Brain microvascular endothelial cell (primary cell): ENCODE results near the gene CACHD1.
"Not testable (repeated sequence)": the region's sequence is repeated elsewhere in the genome, so short reads cannot be mapped to it uniquely, and the experiment has no call there.

Experiments used
- DNase-seq: peaks from one replicate; pipeline ENCODE4 v3.0.0-alpha.2; 2020
- H3K27ac ChIP-seq: fragments of 250-450 bp; sonication (Bioruptor Pico); 2 replicates; pipeline ENCODE4 v1.5.1; 2020; ENCODE audit warnings: mild to moderate bottlenecking, moderate library complexity
- H3K27me3 ChIP-seq: fragments of 250-450 bp; sonication (Bioruptor Pico); replicated peaks from 2 replicates; pipeline ENCODE4 v1.5.1; 2020; ENCODE audit warnings: mild to moderate bottlenecking
- H3K36me3 ChIP-seq: fragments of 250-450 bp; sonication (Bioruptor Pico); replicated peaks from 2 replicates; pipeline ENCODE4 v1.5.1; 2020; ENCODE audit warnings: mild to moderate bottlenecking
- H3K4me3 ChIP-seq: 2 replicates; pipeline ENCODE4 v1.5.1; 2011; ENCODE audit warnings: low read depth, mild to moderate bottlenecking, control low read depth, low read length, moderate library complexity
- in situ Hi-C: cut with HindIII; loops from 2 replicates; pipeline ENCODE4 v1.10.0; 2017; ENCODE audit warnings: low sequenced_read_pairs, low pct_ligation_motif_present
- TF ChIP-seq, protein P1 (sequence below): IDR thresholded peaks from 2 replicates; pipeline ENCODE4 v1.5.1; 2011; ENCODE audit warnings: low read depth, mild to moderate bottlenecking, moderate library complexity, low read length, control low read depth, inconsistent platforms; ENCODE audit errors: missing control alignments

CACHD1 gene

DNA sequence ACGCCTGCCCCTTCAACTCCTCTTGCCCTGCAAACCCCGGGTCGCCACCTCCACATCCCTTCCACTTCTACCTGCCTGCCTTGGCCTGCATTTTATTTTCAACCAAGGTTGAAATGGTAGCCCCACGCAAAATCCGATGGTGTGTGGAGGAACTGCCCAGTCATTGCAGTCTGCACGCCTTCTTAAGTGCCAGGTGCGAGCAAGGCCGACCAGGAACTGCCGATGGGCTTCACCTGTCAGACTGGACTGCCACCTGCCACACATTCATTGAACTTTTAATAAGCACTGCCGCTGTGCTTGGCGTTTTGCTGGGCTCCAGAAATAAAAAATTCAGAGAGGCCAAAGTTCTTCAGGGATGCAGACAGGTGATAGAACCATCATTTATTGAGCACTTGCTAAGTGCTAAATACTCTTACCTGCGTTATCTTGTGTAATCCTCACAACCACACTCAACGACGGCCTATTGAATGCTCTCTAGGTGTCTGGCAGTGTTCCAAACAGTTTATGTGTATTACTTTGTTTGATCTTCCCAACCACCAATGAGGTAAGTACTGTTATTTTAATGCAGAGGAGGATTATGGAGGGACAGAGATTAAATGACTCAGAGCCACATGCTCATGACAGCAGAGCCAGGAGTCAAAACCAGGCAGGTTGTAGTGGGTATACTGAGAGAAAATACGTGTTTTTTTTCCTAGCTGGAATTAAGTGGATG, 36.2 kb downstream of the CACHD1 start:
- Histone ChIP-seq H3K36me3 (no peaks in the 10 kb centered on the region), H3K27me3 (no peaks in the 10 kb centered on the region), H3K4me3 (peak overlapping the region; percentile 55), H3K27ac (no peak overlapping the region)
- DNase-seq, result no peak
- TF ChIP-seq, protein P1, sequence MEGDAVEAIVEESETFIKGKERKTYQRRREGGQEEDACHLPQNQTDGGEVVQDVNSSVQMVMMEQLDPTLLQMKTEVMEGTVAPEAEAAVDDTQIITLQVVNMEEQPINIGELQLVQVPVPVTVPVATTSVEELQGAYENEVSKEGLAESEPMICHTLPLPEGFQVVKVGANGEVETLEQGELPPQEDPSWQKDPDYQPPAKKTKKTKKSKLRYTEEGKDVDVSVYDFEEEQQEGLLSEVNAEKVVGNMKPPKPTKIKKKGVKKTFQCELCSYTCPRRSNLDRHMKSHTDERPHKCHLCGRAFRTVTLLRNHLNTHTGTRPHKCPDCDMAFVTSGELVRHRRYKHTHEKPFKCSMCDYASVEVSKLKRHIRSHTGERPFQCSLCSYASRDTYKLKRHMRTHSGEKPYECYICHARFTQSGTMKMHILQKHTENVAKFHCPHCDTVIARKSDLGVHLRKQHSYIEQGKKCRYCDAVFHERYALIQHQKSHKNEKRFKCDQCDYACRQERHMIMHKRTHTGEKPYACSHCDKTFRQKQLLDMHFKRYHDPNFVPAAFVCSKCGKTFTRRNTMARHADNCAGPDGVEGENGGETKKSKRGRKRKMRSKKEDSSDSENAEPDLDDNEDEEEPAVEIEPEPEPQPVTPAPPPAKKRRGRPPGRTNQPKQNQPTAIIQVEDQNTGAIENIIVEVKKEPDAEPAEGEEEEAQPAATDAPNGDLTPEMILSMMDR, result no peak
- in situ Hi-C loops, result no loop called here

DNA sequence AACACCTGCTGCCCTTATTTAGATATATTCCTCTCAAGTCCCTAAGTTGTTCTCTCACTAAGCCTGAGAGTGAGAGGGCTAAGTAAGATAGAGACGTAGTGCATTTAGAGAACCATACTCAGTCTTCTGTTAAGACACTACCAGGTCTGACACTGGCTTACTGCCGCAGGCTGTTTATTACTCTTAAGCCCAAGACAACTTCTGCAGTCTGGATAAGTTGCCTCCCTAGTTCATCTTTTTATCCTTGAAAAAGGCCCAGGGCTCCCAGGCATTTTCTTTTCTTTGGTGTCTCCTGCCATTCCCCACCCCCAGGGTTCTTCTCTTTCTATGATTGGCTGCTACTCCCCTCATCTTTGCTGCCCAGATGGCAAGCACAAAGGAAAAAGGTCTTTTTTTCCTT, 38.7 kb downstream of the CACHD1 start:
- H3K27ac ChIP-seq, result no peak overlapping the region
- no peak overlapping the region for H3K4me3 ChIP-seq
- in situ Hi-C loops, result no loop called here
- TF ChIP-seq, protein P1, result no peak
- DNase-seq, result no peak
- H3K27me3 ChIP-seq, result no peaks in the 10 kb centered on the region
- no peaks in the 10 kb centered on the region for H3K36me3 ChIP-seq

DNA sequence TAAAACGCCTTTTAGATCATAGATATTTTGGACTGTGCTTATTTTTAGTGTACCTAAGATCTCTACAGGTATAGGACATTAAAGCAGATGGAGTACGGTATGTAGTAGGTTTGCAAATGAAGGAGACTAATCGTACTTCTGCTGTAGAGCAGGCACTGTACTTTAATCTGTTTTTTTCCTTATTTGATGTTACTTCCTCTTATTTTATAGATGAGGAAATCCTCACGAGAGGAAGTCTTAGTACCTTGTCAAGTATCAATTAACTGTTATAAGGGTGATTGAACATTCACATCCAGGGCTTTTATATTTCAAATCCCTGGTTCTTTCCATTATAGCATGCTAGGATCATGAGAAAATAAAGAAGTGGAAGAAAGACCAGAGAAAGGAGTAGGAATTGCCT, 41.1 kb downstream of the CACHD1 start:
- TF ChIP-seq, protein P1, result no peak
- in situ Hi-C loops, result no loop called here
- H3K36me3 ChIP-seq, result no peaks in the 10 kb centered on the region
- no peak overlapping the region for H3K4me3 ChIP-seq
- DNase-seq, result no peak
- no peaks in the 10 kb centered on the region for H3K27me3 ChIP-seq
- H3K27ac ChIP-seq, result no peak overlapping the region

DNA sequence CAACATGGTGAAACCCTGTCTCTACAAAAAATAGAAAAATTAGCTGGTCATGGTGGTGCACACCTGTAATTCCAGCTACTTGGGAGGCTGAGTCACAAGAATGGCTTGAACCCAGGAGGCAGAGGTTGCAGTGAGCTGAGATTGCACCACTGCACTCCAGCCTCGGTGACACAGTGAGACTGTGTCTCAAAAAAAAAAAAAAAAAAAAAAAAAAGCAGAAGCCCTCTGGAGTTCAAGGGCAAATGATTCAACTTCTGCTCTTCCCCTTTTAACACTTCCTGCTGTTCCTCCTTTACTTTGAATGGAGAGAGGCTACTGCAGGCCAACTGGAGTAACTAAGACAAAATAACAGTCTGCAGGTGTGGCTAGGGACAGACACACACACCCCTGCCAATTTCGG, 42.3 kb downstream of the CACHD1 start:
- H3K4me3 ChIP-seq, H3K27ac ChIP-seq, H3K36me3 ChIP-seq, in situ Hi-C loops, DNase-seq, H3K27me3 ChIP-seq: not testable (repeated sequence)

DNA sequence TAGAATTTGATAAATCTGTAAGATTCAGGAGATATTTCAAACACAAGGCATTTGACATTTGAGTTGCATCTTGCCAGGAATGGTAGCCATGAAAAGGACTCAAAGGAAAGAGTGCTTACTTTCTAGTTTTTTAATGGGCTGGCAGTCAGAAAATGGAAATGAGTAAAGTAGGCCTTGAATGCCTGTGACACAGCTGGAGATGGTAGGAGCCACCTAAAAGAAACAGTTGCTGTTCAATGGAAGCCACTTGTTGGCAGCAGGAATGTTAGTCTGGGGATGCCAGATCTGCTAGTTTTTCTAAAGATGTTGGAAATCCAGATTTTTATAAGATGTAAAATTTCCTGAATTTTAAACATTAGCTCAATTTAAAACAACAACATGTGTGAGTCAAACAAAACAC, 43.6 kb downstream of the CACHD1 start:
- in situ Hi-C loops, result no loop called here
- no peak overlapping the region for H3K27ac ChIP-seq

DNA sequence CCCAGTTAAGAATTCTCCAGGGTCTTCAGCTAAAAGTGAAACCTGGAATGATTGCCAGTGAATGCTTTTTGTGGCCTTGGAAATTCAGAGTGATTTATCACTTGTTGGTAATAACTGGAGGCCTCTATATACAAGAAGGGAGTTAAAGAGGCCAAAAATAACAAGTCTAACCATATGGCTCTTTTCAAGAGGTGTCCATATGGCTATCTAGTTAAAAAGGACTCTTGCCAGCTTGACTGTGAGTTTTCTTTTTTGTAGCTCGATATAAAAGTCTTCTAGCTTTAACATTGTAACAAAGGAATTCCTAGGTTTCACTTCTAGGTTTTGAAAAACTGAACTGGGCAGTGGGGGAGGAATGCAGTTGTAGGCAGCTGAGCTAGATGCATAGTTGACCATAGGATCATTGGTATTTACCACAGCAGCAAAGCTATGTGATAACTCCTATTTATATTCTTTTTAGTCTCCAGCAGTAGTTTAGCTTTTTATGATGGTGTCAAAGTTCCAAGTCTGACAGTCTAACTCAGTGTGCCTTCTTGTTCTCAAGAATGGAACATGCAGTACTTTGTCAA, 44.4 kb downstream of the CACHD1 start:
- DNase-seq, result peak; percentile 81
- H3K4me3 ChIP-seq, result no peak overlapping the region

More for the DNA sequence above, 43.6 kb downstream of the CACHD1 start:
- TF ChIP-seq, protein P1, result no peak
- Histone ChIP-seq H3K36me3 (no peaks in the 10 kb centered on the region), H3K4me3 (no peak overlapping the region), H3K27me3 (no peaks in the 10 kb centered on the region)
- DNase-seq, result no peak

More for the DNA sequence above, 44.4 kb downstream of the CACHD1 start:
- TF ChIP-seq, protein P1, result no peak
- no peaks in the 10 kb centered on the region for H3K27me3 ChIP-seq
- peak overlapping the region; percentile 50 for H3K27ac ChIP-seq
- in situ Hi-C loops, result no loop called here
- H3K36me3 ChIP-seq, result no peaks in the 10 kb centered on the region
